GM12864 (cell line): ENCODE data around the gene BPTF.
"Not testable (repeated sequence)": the region's sequence is repeated elsewhere in the genome, so short reads cannot be mapped to it uniquely, and the experiment has no call there.

Experiments
- DNase-seq: peaks from one replicate; pipeline ENCODE4 v3.0.0-alpha.2; 2011; ENCODE audit warnings: low read depth
- H3K4me3 ChIP-seq: 2 replicates; pipeline ENCODE4 v1.5.1; 2011; ENCODE audit warnings: mild to moderate bottlenecking, low read depth, low read length, control low read depth
- CTCF ChIP-seq: IDR thresholded peaks from 2 replicates; pipeline ENCODE4 v1.5.1; 2011; ENCODE audit warnings: low read depth, mild to moderate bottlenecking, moderate library complexity, low read length, control low read depth, inconsistent platforms; ENCODE audit errors: missing control alignments

The BPTF gene

GRCh38 chr17:67801626-67802175 lies 23.6 kb upstream of the BPTF start:
- peak; percentile 51 for TF ChIP-seq CTCF
- no peak overlapping the region for H3K4me3 ChIP-seq
- no peak for DNase-seq

- no peak overlapping the region for H3K4me3 ChIP-seq
- DNase-seq = no peak
- TF ChIP-seq CTCF = no peak
Measured at GRCh38 chr17:67810464-67810863, 14.8 kb upstream of the BPTF start.

- H3K4me3 ChIP-seq, DNase-seq: not testable (repeated sequence)
Measured at GRCh38 chr17:67812380-67812779, 12.9 kb upstream of the BPTF start.

- DNase-seq = no peak
- no peak for TF ChIP-seq CTCF
- no peak overlapping the region for H3K4me3 ChIP-seq
Measured at GRCh38 chr17:67813803-67814180, 11.5 kb upstream of the BPTF start.

- H3K4me3 ChIP-seq = no peak overlapping the region
- no peak for TF ChIP-seq CTCF
- DNase-seq = peak; percentile 94
Measured at GRCh38 chr17:67818110-67819002, 6.9 kb upstream of the BPTF start.

- no peak for DNase-seq
- TF ChIP-seq CTCF = no peak
- H3K4me3 ChIP-seq = no peak overlapping the region
Measured at GRCh38 chr17:67819722-67820121, 5.6 kb upstream of the BPTF start.

GRCh38 chr17:67821871-67822367 lies 3.4 kb upstream of the BPTF start:
- DNase-seq = no peak
- no peak overlapping the region for H3K4me3 ChIP-seq
- TF ChIP-seq CTCF = no peak

- H3K4me3 ChIP-seq = peak overlapping the region; percentile 78
- not testable (repeated sequence) for DNase-seq
Measured at GRCh38 chr17:67825627-67826601, 611 bp downstream of the BPTF start.
